HCT116 (cell line): ENCODE measurements around the gene CDH2.

Experiments used
- CEBPB ChIP-seq: IDR thresholded peaks from 2 replicates; pipeline ENCODE4 v1.6.1; 2012; ENCODE audit warnings: low read depth
- EZH2 ChIP-seq: fragments of 200-600 bp; sonication (generic); IDR thresholded peaks from 2 replicates; pipeline ENCODE4 v1.6.1; 2017; ENCODE audit warnings: antibody characterized with exemption, mixed run types
- EZH2phosphoT487 ChIP-seq: fragments of 200-600 bp; IDR thresholded peaks from 2 replicates; pipeline ENCODE4 v1.6.1; 2018; ENCODE audit warnings: antibody characterized with exemption, borderline replicate concordance
- POLR2A ChIP-seq: IDR thresholded peaks from 2 replicates; pipeline ENCODE4 v1.7.0; 2011; ENCODE audit warnings: borderline replicate concordance; ENCODE audit not compliant: insufficient read depth, insufficient read length; ENCODE audit errors: extremely low read depth
- POLR2AphosphoS5 ChIP-seq: IDR thresholded peaks from 2 replicates; pipeline ENCODE4 v1.6.1; 2011; ENCODE audit warnings: mild to moderate bottlenecking, low read depth, low read length, moderate library complexity
- RAD21 ChIP-seq: IDR thresholded peaks from 2 replicates; pipeline ENCODE4 v1.6.1; 2012; ENCODE audit warnings: low read depth, mild to moderate bottlenecking
- SIN3A ChIP-seq: IDR thresholded peaks from 2 replicates; pipeline ENCODE4 v1.6.1; 2012; ENCODE audit warnings: low read depth
- SP1 ChIP-seq: IDR thresholded peaks from 2 replicates; pipeline ENCODE4 v1.6.1; 2012; ENCODE audit warnings: low read depth
- TCF7L2 ChIP-seq: IDR thresholded peaks from 2 replicates; pipeline ENCODE4 v1.7.0; 2011; ENCODE audit warnings: borderline replicate concordance, inconsistent platforms; ENCODE audit not compliant: insufficient read depth, insufficient read length; ENCODE audit errors: extremely low read depth
- ZNF274 ChIP-seq: fragments of 200-500 bp; sonication (Bioruptor generic); IDR thresholded peaks from 2 replicates; pipeline ENCODE4 v1.6.1; 2014; ENCODE audit warnings: mild to moderate bottlenecking, low read depth, low read length, inconsistent platforms
- TF ChIP-seq, protein P1 (sequence below), 3 experiments: fragments of 200-600 bp in 1 of 3; sonication (generic) in 1 of 3; IDR thresholded peaks in 2 of 3; conservative IDR thresholded peaks in 1 of 3; 2 replicates each; pipeline ENCODE4 v1.5.1; 2012 to 2017; ENCODE audit warnings: low read depth in 2 of 3, low read length in 2 of 3, antibody characterized with exemption in 1 of 3, borderline replicate concordance in 1 of 3, control low read depth in 1 of 3, mild to moderate bottlenecking in 1 of 3, mixed read lengths in 1 of 3, mixed run types in 1 of 3, moderate library complexity in 1 of 3; ENCODE audit not compliant: insufficient read depth in 1 of 3
- TF ChIP-seq, protein P2 (sequence below): IDR thresholded peaks from 2 replicates; pipeline ENCODE4 v1.6.1; 2012
- TF ChIP-seq, protein P3 (sequence below): IDR thresholded peaks from 2 replicates; pipeline ENCODE4 v1.6.1; 2012; ENCODE audit warnings: low read depth

DNA sequence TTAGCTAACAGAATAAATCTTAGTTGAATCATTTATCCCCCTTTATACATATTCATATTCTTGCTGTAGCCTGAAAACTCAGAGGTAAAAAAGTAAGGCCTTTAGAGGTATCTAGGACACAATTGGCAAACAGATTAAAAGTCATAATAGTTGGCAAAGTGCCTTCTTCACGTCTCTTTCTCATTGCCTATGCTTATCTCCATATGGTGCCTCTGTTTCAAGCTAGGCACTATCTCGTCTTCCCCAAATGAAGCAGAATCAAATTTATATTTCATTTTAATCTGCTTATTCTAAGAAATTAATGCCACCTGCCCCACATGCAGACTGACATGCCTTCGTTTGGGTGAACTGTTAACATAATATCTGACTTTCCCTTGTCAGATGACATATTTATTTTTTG, 245.4 kb downstream of the CDH2 start:
- TF ChIP-seq, protein P1, sequence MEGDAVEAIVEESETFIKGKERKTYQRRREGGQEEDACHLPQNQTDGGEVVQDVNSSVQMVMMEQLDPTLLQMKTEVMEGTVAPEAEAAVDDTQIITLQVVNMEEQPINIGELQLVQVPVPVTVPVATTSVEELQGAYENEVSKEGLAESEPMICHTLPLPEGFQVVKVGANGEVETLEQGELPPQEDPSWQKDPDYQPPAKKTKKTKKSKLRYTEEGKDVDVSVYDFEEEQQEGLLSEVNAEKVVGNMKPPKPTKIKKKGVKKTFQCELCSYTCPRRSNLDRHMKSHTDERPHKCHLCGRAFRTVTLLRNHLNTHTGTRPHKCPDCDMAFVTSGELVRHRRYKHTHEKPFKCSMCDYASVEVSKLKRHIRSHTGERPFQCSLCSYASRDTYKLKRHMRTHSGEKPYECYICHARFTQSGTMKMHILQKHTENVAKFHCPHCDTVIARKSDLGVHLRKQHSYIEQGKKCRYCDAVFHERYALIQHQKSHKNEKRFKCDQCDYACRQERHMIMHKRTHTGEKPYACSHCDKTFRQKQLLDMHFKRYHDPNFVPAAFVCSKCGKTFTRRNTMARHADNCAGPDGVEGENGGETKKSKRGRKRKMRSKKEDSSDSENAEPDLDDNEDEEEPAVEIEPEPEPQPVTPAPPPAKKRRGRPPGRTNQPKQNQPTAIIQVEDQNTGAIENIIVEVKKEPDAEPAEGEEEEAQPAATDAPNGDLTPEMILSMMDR (IDR thresholded peaks at IDR 0.05 in 2 of 3, conservative IDR thresholded peaks at IDR 0.05 in 1 of 3; ENCODE audit: borderline replicate concordance in 1 of 3, insufficient read depth in 1 of 3, low read depth in 2 of 3, low read length in 2 of 3) = no peak
- TF ChIP-seq RAD21 = no peak
- TF ChIP-seq, protein P2, sequence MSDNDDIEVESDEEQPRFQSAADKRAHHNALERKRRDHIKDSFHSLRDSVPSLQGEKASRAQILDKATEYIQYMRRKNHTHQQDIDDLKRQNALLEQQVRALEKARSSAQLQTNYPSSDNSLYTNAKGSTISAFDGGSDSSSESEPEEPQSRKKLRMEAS = no peak
- TF ChIP-seq CEBPB = no peak
- no peak for TF ChIP-seq POLR2AphosphoS5
- no peak for TF ChIP-seq SIN3A
- no peak for TF ChIP-seq EZH2
- no peak for TF ChIP-seq ZNF274
- no peak for TF ChIP-seq SP1
- TF ChIP-seq EZH2phosphoT487 = no peak
- TF ChIP-seq POLR2A = no peak
- no peak for TF ChIP-seq TCF7L2
- TF ChIP-seq, protein P3, sequence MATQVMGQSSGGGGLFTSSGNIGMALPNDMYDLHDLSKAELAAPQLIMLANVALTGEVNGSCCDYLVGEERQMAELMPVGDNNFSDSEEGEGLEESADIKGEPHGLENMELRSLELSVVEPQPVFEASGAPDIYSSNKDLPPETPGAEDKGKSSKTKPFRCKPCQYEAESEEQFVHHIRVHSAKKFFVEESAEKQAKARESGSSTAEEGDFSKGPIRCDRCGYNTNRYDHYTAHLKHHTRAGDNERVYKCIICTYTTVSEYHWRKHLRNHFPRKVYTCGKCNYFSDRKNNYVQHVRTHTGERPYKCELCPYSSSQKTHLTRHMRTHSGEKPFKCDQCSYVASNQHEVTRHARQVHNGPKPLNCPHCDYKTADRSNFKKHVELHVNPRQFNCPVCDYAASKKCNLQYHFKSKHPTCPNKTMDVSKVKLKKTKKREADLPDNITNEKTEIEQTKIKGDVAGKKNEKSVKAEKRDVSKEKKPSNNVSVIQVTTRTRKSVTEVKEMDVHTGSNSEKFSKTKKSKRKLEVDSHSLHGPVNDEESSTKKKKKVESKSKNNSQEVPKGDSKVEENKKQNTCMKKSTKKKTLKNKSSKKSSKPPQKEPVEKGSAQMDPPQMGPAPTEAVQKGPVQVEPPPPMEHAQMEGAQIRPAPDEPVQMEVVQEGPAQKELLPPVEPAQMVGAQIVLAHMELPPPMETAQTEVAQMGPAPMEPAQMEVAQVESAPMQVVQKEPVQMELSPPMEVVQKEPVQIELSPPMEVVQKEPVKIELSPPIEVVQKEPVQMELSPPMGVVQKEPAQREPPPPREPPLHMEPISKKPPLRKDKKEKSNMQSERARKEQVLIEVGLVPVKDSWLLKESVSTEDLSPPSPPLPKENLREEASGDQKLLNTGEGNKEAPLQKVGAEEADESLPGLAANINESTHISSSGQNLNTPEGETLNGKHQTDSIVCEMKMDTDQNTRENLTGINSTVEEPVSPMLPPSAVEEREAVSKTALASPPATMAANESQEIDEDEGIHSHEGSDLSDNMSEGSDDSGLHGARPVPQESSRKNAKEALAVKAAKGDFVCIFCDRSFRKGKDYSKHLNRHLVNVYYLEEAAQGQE = no peak
